Measurements from ENCODE around the gene HOXD3. TPM values are rescaled to one million over a fixed set of nuclear protein-coding genes. Genes with fewer than 3 reads are reported as not detected.

The HOXD3 gene
- total RNA-seq, 2 donors from 2014 or later: 1.2 to 3.9 TPM

DNA sequence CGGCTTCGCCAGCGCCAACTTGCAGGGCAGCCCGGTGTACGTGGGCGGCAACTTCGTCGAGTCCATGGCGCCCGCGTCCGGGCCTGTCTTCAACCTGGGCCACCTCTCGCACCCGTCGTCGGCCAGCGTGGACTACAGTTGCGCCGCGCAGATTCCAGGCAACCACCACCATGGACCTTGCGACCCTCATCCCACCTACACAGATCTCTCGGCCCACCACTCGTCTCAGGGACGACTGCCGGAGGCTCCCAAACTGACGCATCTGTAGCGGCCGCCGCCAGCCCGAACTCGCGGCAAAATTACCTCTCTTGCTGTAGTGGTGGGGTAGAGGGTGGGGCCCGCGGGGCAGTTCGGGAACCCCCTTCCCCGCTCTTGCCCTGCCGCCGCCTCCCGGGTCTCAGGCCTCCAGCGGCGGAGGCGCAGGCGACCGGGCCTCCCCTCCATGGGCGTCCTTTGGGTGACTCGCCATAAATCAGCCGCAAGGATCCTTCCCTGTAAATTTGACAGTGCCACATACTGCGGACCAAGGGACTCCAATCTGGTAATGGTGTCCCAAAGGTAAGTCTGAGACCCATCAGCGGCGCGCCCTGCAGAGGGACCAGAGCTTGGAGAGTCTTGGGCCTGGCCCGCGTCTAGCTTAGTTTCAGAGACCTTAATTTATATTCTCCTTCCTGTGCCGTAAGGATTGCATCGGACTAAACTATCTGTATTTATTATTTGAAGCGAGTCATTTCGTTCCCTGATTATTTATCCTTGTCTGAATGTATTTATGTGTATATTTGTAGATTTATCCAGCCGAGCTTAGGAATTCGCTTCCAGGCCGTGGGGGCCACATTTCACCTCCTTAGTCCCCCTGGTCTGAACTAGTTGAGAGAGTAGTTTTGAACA, 15.1 kb downstream of the HOXD3 start:
- H3K9me3 ChIP-seq: no peaks in the 10 kb centered on the region
- TF ChIP-seq, protein P1, sequence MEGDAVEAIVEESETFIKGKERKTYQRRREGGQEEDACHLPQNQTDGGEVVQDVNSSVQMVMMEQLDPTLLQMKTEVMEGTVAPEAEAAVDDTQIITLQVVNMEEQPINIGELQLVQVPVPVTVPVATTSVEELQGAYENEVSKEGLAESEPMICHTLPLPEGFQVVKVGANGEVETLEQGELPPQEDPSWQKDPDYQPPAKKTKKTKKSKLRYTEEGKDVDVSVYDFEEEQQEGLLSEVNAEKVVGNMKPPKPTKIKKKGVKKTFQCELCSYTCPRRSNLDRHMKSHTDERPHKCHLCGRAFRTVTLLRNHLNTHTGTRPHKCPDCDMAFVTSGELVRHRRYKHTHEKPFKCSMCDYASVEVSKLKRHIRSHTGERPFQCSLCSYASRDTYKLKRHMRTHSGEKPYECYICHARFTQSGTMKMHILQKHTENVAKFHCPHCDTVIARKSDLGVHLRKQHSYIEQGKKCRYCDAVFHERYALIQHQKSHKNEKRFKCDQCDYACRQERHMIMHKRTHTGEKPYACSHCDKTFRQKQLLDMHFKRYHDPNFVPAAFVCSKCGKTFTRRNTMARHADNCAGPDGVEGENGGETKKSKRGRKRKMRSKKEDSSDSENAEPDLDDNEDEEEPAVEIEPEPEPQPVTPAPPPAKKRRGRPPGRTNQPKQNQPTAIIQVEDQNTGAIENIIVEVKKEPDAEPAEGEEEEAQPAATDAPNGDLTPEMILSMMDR (IDR thresholded peaks at IDR 0.05): no peak
- DNase-seq (ENCODE audit: low spot score) (no peak), ATAC-seq (ENCODE audit: insufficient number of reproducible peaks, low FRiP score, low read depth) (no peak)
- H3K36me3 ChIP-seq: no peaks in the 10 kb centered on the region
- no peak overlapping the region for H3K27ac ChIP-seq
- no peaks in the 10 kb centered on the region for H3K4me1 ChIP-seq (ENCODE audit: control insufficient read depth in 1 of 2, low read depth in 2 of 2)
- peak overlapping the region; percentile 33 for H3K4me3 ChIP-seq
- H3K27me3 ChIP-seq (replicated peaks; ENCODE audit: insufficient read depth): peaks cover 16% of the 10 kb centered on the region

- Histone ChIP-seq H3K9me3 (no peaks in the 10 kb centered on the region), H3K27me3 (replicated peaks; ENCODE audit: insufficient read depth) (peaks cover 17% of the 10 kb centered on the region), H3K27ac (no peak overlapping the region), H3K4me1 (ENCODE audit: control insufficient read depth in 1 of 2, low read depth in 2 of 2) (peaks cover 0 to 6% of the 10 kb centered on the region in 2 donors), H3K4me3 (no peak overlapping the region), H3K36me3 (no peaks in the 10 kb centered on the region)
- TF ChIP-seq, protein P1 (IDR thresholded peaks at IDR 0.05): no peak
- DNase-seq (ENCODE audit: low spot score) (no peak), ATAC-seq (ENCODE audit: insufficient number of reproducible peaks, low FRiP score, low read depth) (no peak)
Measured at GRCh38 chr2:176172895-176173566, 15.9 kb downstream of the HOXD3 start.

DNA sequence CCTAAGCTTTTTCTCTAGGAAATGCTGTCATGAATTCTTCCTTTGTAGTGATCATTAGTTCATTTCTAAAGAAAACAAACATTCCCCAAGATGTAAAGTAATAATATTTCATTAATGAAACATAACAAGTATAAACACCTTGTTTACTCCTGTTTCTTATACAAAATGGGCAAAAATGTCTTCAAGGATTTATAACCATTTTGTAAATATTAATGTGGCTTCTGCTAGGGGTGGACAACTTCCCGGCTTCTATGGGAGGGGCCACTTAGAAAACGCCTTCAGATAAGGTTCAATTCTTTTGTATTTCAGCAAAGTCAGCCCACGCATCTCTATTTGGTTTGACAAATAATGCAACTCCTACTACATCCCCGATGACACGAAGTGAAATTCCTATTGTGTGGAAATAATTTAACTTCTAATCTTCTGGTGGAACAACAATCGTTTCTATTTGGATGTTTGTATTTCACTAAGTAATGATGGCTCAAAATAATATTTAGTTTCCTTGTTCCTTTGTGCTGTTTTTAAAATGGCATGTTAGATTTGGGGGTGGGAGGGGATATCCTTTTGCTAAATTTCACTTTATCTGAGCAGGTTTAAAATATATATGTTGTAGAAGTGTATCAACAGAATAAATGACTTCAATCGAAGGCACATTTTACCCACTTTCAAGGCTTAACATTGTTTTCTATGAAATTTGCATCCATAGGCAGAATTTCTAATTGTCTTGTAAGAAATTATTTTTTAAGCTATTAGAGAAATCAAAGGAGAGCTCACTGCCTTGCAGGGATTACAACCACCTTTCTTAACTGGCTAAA, 16.7 kb downstream of the HOXD3 start:
- H3K27ac ChIP-seq: no peak overlapping the region
- H3K36me3 ChIP-seq: no peaks in the 10 kb centered on the region
- TF ChIP-seq, protein P1 (IDR thresholded peaks at IDR 0.05): no peak
- ATAC-seq (ENCODE audit: insufficient number of reproducible peaks, low FRiP score, low read depth) (no peak), DNase-seq (ENCODE audit: low spot score) (no peak)
- peaks cover 0 to 11% of the 10 kb centered on the region in 2 donors for H3K4me1 ChIP-seq (ENCODE audit: control insufficient read depth in 1 of 2, low read depth in 2 of 2)
- H3K27me3 ChIP-seq (replicated peaks; ENCODE audit: insufficient read depth): peaks cover 22% of the 10 kb centered on the region
- no peak overlapping the region for H3K4me3 ChIP-seq
- H3K9me3 ChIP-seq: no peaks in the 10 kb centered on the region

- peaks cover 0 to 11% of the 10 kb centered on the region in 2 donors for H3K4me1 ChIP-seq (ENCODE audit: control insufficient read depth in 1 of 2, low read depth in 2 of 2)
- no peaks in the 10 kb centered on the region for H3K9me3 ChIP-seq
- no peaks in the 10 kb centered on the region for H3K36me3 ChIP-seq
- no peak overlapping the region for H3K27ac ChIP-seq
- ATAC-seq (ENCODE audit: insufficient number of reproducible peaks, low FRiP score, low read depth) (no peak), DNase-seq (ENCODE audit: low spot score) (no peak)
- TF ChIP-seq, protein P1 (IDR thresholded peaks at IDR 0.05): no peak
- peaks cover 22% of the 10 kb centered on the region for H3K27me3 ChIP-seq (replicated peaks; ENCODE audit: insufficient read depth)
- H3K4me3 ChIP-seq: no peak overlapping the region
Measured at GRCh38 chr2:176174382-176174823, 17.3 kb downstream of the HOXD3 start.
